Epithelial cell of esophagus (primary cell): ENCODE data around the gene NUP50.
A peak's percentile ranks its signal among the peaks of the same experiment; 100 is the strongest.

Experiments
- DNase-seq: peaks from one replicate; pipeline ENCODE4 v3.0.0; 2010; ENCODE audit warnings: low read depth
- H3K4me3 ChIP-seq: 2 replicates; pipeline ENCODE4 v1.5.1; 2011; ENCODE audit warnings: mild to moderate bottlenecking, low read length, control low read depth
- TF ChIP-seq, protein P1 (sequence below): IDR thresholded peaks from 2 replicates; pipeline ENCODE4 v1.5.1; 2011; ENCODE audit warnings: low read depth, mild to moderate bottlenecking, low read length, control low read depth, inconsistent platforms; ENCODE audit not compliant: insufficient read depth; ENCODE audit errors: missing control alignments

NUP50 gene

GRCh38 chr22:45235101-45235777, 71.5 kb downstream of the NUP50 start:
- TF ChIP-seq, protein P1, sequence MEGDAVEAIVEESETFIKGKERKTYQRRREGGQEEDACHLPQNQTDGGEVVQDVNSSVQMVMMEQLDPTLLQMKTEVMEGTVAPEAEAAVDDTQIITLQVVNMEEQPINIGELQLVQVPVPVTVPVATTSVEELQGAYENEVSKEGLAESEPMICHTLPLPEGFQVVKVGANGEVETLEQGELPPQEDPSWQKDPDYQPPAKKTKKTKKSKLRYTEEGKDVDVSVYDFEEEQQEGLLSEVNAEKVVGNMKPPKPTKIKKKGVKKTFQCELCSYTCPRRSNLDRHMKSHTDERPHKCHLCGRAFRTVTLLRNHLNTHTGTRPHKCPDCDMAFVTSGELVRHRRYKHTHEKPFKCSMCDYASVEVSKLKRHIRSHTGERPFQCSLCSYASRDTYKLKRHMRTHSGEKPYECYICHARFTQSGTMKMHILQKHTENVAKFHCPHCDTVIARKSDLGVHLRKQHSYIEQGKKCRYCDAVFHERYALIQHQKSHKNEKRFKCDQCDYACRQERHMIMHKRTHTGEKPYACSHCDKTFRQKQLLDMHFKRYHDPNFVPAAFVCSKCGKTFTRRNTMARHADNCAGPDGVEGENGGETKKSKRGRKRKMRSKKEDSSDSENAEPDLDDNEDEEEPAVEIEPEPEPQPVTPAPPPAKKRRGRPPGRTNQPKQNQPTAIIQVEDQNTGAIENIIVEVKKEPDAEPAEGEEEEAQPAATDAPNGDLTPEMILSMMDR: no peak
- H3K4me3 ChIP-seq: no peak overlapping the region
- DNase-seq: no peak

DNA sequence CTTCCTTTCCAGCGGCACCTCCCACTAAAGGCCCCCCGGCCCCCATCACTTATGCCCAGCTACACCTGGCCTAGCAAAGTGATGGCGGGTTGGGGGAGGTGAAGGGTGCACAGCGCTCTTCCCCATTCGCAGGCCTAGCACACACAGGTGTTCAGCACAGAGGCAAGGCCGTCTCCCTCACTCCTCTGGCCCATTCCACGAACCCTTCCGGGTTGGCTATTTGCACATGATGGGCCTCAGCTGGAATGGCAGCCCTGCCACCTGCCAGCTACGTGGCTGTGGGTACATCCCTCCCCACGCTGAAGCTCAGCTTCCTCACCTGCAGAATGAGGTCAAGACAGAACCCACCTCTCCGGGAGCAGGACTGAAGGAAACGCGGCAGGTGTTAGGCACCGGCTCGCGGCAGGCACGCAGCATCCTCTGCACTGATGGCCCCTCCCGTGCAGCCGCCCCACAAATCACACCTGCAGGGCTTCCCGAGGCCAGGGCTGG, 72.2 kb downstream of the NUP50 start:
- no peak overlapping the region for H3K4me3 ChIP-seq
- TF ChIP-seq, protein P1: no peak
- DNase-seq: no peak

DNA sequence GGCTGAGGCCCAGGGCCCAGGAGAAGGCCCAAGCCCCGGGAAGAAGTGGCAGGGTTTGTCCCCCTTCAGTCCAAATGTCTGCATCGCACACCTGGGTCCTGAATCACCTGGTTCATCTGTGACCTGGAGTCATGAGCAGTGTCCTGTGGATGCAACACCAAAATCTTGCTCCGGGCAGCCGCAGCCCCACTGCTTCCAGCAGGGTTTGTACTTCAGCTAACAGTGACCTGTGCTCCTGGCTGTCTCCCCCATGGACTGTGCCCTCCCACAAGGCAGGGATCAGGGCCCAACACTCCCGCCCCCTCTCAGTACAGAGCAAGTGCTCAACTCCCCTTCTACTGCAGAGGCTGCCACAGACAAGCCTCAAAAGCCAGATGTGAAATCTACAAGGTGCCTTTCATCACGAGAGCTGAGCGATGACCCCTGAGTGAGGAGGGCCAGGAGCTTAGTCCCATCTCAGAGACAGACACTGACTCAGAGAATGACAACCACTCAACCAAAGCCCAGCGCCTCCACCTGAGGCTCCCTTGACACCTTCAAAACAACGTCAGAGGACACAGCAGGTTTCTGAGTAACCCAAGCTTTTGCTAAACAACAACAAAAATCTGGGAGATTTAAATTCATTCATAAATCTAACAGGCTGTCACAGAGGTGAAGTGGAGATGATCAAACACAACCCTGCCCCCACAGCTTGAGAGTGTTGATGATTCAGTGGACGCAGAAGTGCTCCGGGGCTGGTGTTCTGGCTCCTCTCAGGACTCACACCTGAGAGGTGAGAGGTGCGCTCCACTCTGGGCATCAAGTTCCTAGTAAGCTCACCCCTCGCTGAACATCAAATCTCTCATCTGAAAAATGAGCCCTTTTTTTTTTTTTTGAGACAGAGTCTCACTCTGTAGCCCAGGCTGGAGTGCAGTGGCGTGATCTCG, 73.6 kb downstream of the NUP50 start:
- TF ChIP-seq, protein P1: no peak
- peak; percentile 62 for DNase-seq
- no peak overlapping the region for H3K4me3 ChIP-seq
